22Rv1 (cell line): ENCODE measurements around the gene TDRD1.

Experiments
- ZFX ChIP-seq: fragments of 450-650 bp; IDR thresholded peaks from 2 replicates; pipeline ENCODE4 v1.6.1; 2017; ENCODE audit warnings: antibody characterized with exemption, borderline replicate concordance
- TF ChIP-seq, protein P1 (sequence below): fragments of 450-650 bp; IDR thresholded peaks from 2 replicates; pipeline ENCODE4 v1.5.1; 2017; ENCODE audit warnings: mild to moderate bottlenecking

DNA sequence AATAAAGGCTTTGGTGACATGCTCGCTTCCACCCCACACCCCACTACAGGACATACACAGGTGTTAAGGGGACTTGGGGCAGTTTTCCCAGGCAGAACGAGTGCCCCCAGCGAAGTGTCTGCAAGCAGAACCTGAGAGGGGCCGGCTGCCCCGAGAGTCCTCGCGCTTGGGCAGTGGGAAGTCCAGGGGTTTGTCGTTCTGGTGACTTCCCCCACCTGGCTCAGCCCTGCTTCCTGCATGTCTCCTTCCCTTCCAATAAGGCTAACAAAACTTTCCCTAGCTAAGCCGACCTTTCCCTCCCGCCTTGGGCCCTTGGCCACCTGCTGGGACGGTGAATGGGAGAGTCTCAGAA lies 60.8 kb downstream of the TDRD1 start:
- TF ChIP-seq, protein P1, sequence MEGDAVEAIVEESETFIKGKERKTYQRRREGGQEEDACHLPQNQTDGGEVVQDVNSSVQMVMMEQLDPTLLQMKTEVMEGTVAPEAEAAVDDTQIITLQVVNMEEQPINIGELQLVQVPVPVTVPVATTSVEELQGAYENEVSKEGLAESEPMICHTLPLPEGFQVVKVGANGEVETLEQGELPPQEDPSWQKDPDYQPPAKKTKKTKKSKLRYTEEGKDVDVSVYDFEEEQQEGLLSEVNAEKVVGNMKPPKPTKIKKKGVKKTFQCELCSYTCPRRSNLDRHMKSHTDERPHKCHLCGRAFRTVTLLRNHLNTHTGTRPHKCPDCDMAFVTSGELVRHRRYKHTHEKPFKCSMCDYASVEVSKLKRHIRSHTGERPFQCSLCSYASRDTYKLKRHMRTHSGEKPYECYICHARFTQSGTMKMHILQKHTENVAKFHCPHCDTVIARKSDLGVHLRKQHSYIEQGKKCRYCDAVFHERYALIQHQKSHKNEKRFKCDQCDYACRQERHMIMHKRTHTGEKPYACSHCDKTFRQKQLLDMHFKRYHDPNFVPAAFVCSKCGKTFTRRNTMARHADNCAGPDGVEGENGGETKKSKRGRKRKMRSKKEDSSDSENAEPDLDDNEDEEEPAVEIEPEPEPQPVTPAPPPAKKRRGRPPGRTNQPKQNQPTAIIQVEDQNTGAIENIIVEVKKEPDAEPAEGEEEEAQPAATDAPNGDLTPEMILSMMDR, result no peak
- TF ChIP-seq ZFX, result no peak
